Activated CD4-positive, alpha-beta T cell treated with anti-CD3 and anti-CD28 coated beads, Interleukin-2, amount 50 U/mL, for 16 hours (primary cell): ENCODE measurements around the gene PRM2.
"Not testable (repeated sequence)": the region's sequence is repeated elsewhere in the genome, so short reads cannot be mapped to it uniquely, and the experiment has no call there.

Experiments
- DNase-seq: peaks from one replicate; pipeline ENCODE4 v3.0.0-alpha.2; 2020

PRM2 gene

GRCh38 chr16:11307639-11308492, 31.6 kb upstream of the PRM2 start:
- no peak for DNase-seq

DNA sequence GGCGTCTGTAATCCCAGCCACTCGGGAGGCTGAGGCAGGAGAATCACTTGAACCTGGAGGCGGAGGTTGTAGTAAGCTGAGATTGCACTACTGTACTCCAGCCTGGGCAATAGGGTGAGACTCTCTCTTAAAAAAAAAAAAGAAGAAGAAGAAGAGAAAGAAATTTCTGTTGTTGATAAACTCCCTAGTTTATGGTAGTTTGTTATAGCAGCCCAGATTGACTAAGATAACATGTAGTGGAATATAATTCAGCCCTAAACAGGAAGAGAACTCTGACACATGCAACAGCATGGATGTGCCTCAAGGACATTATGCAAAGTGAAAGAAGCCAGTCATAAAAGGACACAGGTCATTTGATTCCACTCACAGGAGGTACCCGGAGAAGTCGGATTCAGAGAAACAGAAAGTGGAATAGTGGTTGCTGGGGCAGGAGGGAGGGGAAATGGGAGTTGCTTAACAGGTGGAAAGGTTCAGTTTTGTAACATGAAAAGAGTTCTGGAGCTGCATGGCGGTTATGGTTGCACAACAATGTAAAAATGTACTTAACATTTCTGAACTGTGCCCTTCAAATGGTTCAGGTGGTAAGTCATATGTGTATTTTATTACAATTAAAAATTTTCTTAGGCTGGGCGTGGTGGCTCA, 30.8 kb upstream of the PRM2 start:
- peak; percentile 74 for DNase-seq

- DNase-seq = no peak
These were observed 30.1 kb upstream of the PRM2 start for GRCh38 chr16:11306381-11306780.

DNA sequence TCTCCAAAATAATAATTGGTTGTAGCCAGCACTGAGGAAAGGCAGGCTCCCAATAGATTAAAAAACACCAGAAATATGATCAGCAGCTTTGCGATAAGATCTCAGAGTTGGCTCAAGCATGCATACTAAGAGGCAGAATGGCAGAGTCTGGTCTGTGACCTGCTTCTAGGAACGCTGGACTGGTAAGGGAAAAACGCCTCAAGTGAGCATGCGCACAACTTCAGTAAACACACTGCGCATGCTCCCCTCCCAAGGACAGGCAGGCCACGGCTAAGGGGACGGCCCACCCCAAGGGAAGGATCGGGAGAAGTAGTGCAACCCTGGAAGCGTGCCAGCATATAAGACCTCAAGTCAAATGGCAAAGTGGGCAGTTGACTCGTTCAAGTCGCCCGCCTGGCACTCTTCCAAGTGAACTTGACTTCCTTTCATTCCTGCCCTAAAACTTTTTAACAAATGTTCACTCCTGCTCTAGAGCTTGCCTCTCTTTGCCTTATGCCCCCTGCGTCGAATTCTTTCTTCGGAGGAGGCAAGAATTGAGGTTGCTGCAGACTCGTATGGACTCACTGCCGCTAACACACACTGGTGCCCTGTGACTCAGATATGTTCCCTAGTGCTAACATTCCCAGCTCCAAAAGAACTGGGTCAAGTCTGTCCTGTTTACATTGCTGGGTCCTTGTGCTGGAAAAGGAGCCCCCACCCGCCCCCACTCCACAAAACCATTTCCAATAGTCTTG, 27.3 kb upstream of the PRM2 start:
- no peak for DNase-seq

GRCh38 chr16:11302977-11303376, 26.7 kb upstream of the PRM2 start:
- no peak for DNase-seq

DNA sequence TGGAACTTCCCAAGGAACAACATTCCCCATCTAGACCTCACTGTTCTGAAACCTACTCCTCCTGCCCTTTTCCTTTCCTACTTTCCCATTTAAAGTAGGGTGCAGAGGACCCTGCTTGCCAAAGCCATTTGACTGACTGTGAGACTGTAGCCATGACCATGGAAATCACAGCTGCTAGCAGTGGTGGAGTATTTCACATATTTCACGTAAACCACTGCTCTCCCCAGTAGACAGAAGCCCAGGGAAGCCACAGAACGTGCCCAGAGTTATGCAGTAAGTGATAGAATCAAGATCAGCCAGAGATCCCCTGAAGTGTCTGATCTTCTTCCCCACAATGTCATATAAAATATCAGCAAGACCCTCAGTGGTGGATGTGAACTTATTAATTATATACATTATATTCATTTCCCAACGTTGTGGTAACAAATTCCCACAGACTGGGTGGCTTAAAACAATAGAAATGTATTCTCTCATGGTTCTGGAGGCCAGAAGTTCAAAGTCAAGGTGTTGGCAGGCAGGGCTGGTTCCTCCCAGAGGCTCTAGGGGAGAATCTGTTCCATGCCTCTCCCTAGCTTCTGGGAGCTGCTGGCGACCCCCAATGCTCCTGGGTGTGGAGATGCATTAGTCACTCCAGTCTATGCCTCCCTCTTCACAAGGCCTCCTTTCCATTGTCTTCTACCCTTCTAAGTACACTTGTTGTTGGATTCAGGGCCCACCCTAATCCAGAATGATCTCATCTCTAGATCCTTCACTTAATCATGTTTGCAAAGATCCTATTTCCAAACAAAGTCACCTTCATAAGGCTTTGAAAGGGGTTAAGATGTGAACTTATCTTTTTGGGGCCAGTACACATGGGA, 25.6 kb upstream of the PRM2 start:
- no peak for DNase-seq

- no peak for DNase-seq
These were observed 24.2 kb upstream of the PRM2 start for GRCh38 chr16:11300560-11300892.

DNA sequence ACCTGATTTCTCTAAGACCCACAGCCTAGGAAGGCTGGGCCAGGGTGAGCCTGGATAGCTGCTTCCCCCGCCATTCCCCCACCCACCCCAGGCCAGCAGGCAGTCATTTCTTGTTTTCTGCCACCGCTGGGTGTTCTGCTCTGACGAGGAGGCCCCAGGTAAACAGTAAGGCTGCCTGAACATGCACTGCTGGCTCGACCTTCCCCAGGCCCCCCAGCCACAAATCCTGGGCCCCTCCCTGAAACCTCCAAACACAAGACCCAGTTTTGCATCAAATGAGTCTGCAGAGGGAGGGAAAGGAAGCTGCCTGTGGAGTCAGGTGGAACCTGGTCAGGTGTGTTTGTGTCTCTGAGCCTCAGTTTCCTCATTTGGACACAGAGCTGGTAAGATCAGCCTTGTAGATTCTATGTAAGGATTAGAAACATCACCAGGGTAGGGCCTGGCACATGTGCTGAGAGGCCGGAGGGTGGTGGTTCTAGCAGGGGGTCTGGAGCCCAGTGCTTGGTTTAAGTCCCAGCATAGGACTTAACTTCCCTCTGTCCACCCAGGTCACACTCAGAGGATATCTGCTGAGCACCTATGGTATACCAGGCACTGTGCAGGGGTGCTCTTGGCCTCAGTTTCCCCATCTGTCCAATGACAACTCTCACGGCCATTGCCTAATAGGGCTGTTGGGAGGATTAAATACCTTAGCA, 23.7 kb upstream of the PRM2 start:
- no peak for DNase-seq

DNA sequence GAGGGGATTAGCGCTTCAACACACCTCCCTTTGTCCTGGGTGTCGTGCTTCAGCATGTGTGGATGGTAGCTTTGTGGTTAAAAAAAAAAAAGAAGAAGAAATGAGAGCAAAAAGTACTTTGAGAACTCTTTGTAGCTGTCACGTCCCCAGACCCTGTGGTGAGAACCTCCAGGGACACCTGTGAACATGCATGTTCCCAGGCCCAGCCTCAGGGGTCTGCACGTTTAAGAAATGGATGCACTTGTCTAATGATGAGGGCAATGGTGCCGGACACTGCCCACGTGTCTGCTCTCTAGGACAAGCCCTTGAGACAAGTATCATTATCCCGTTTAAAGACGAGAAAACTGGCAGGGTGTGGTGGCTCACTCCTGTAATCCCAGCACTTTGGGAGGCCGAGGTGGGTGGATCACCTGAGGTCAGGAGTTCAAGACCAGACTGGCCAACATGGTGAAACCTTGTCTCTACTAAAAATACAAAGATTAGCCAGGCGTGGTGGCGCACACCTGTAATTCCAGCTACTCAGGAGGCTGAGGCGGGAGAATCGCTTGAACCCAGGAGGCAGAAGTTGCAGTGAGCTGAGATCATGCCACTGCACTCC, 22.8 kb upstream of the PRM2 start:
- not testable (repeated sequence) for DNase-seq

GRCh38 chr16:11298143-11298900, 22.0 kb upstream of the PRM2 start:
- no peak for DNase-seq

- DNase-seq = peak; percentile 76
These were observed 21.3 kb upstream of the PRM2 start for GRCh38 chr16:11297492-11298142.

DNA sequence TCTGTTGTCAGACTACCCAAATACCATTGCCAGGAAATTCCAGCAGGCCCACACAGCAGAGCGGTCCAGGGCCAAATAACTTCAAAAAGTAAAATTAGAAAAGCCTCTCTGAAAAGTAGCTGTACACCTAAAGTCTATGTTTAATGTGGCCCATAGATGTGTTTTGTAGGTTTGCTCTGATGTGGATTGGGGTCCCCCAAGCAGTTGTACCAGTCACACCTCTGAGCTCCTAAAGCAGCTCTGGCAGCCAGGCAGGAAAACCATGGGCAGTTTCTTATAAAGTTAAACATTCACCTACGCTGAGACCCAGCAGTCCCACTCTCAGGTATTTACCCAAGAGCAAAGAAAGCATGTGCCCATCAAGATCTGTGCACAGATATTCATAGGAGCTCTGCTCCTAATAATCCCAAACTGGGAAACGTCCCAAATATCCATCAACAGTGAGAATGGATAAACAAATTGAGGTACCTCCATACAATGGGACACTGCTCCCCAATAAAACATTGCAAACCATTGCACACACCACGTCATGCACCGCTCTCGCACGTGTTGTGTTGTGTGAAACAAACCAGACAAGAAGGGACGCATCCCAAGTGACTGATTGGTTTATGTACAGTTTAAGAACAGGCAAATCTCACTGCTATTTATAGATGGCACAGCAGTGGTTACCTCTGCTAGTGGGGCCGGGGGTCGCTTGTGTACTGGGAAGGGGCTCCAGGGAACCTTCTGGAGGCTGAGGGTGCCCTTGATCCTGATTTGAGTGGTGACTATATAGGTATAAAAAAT, 20.6 kb upstream of the PRM2 start:
- DNase-seq = no peak

DNA sequence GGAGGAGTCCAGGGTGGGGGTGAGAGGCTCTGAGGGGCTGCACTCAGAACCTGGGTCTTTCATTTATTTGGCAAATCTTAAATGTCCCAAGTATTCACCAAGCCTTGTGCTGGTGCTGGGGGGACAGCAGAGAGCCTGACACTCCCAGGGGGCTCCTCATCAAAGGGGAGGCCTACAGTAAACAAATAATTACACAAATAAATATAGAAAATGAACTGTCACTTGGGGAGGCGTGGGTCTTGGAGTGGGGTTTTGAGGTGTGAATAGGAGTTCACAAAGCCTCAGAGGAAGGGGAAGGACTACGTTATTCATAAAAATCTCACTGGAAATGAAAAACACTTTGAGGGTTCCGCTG, 20.0 kb upstream of the PRM2 start:
- DNase-seq = no peak

DNA sequence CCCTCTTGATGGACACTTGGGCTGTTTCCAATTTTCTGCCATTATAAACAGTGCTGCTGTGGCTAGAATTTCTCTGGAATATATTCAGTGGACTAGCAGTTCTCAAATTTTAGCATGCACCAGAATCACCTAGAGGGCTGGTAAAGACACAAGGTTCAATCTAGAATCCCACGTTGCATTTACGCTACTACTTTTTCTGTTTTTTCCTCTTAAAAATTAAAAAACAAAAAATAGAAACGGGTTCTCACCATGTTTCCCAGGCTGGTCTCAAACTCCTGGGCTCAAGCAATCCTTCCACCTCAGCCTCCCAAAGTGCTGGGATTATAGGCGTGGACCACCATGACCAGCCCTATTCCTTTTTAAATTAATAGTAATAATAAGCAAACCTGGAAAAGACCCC, 19.4 kb upstream of the PRM2 start:
- no peak for DNase-seq

GRCh38 chr16:11292076-11292748, 15.9 kb upstream of the PRM2 start:
- DNase-seq = no peak

DNA sequence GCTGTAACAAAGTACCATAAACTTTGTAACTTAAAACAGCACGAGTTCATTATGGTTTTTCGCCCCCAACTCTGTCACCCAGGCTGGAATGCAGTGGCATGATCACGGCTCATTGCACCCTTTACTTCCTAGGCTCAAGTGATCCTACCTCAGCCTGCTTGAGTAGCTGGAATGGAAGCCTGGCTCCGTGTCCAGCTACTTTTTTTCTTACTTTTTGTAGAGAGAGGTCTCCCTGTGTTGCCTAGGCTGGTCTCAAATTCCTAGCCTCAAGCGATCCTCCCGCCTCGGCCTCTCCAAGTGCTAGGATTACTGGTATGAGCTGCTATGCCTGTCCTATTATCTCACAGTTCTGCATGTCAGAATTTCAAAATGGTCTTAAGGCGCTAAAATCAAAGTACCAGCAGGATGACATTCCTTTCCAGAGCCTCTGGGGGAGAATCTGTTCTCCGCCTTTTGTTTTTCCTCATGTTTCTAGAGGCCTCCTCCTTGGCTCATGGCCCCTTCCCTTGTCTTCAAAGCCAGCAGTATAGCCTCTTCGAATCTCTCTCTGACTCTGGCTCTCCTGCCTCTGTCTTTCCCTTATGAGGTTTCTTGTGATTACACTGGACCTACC, 14.9 kb upstream of the PRM2 start:
- no peak for DNase-seq

DNA sequence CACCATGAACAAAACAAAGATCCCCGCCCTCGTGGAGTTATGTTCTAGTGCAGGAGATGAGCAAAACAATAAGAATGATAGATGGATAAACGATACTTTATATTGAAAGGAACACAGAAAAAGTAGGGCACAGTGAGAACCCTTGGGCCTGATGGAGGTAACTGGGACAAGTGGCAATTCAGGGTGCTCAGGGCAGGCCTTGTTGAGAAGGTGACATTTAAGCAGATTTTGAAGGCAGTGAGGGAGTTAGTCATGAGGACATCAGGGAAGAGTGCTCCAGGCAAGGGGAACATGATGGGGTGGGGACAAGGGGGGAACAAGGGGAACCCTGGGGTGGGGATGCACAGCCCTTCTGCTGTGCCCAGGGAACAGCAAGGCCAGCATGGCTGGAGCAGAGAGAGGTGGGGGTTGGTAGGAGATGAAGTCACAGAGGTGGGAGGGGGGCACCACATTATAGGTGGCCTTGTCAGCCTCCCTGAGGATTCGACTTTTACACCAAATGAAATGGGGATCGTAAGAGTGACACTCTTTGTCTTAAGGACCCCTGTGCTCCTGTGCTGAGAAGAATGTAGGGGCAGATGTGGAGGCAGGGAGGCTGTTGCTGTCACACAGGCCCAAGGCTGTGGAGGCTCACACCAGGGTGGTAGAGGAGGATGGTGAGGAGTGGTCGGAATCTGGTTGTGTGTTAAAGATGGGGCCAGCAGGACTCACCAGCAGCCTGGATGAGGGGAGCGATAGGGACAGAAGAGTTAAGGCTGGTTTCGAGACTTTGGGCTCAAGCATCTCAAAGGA, 14.0 kb upstream of the PRM2 start:
- no peak for DNase-seq

DNA sequence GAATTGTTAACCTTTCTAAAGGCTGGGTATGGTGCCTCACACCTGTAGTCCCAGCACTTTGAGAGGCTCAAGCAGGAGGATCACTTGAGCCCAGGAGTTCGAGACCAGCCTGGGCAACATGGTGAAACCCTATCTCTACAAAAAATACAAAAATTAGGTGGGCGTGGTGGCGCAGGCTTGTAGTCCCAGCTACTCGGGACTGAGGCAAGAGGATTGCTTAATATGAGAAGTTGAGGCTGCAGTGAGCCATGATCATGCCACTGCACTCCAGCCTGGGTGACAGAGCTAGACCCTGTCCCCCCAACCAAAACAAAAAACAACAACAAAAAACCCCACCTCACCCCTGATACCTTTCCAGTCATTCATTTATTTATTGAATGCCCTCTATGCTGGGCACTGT, 13.4 kb upstream of the PRM2 start:
- not testable (repeated sequence) for DNase-seq
